ENCODE data around the gene OR4C15.

GRCh38 chr11:55571828-55572227 lies 17.6 kb downstream of the OR4C15 start, which contains the start of gene OR4C16:
- TF ChIP-seq GATA3 (IDR thresholded peaks at IDR 0.05; ENCODE audit: low read depth, low read length) = no peak
- TF ChIP-seq GATA2 (IDR thresholded peaks at IDR 0.05; ENCODE audit: low read depth, low read length) = no peak
